ENCODE results near the gene RARG. TPM values are rescaled to one million over a fixed set of nuclear protein-coding genes. Genes with fewer than 3 reads are reported as not detected.

RARG gene
- total RNA-seq, 2 donors from 2014 or later: 9.2 to 11.7 TPM

GRCh38 chr12:53212931-53213330, 19.1 kb downstream of the RARG start:
- no peaks in the 10 kb centered on the region for H3K27me3 ChIP-seq
- WGBS, 2 donors: 37 to 57% methylated on average over 5 to 12 of the region's 12 CpGs
- H3K27ac ChIP-seq: no peak overlapping the region
- H3K4me3 ChIP-seq: no peak overlapping the region
- H3K36me3 ChIP-seq (replicated peaks in 1 of 2; ENCODE audit: insufficient read depth in 1 of 2, low read depth in 2 of 2): peaks cover 0 to 6% of the 10 kb centered on the region in 2 donors
- H3K9me3 ChIP-seq: no peaks in the 10 kb centered on the region
- TF ChIP-seq POLR2A (IDR thresholded peaks at IDR 0.05): no peak
- no peak for TF ChIP-seq CTCF (IDR thresholded peaks at IDR 0.05)
- peaks cover 19% of the 10 kb centered on the region for H3K4me1 ChIP-seq
- DNase-seq (no peak), ATAC-seq (no peak)
- intact Hi-C loops (cut with DNase I): loop anchor here (5.0 kb wide), 2 partner anchors 44 to 74 kb away; no protein-coding TSS in a partner anchor

GRCh38 chr12:53211476-53212381, 20.3 kb downstream of the RARG start:
- Histone ChIP-seq H3K4me3 (no peak overlapping the region), H3K9me3 (no peaks in the 10 kb centered on the region), H3K27ac (no peak overlapping the region), H3K4me1 (peaks cover 8% of the 10 kb centered on the region), H3K27me3 (no peaks in the 10 kb centered on the region), H3K36me3 (replicated peaks in 1 of 2; ENCODE audit: insufficient read depth in 1 of 2, low read depth in 2 of 2) (peaks cover 0 to 6% of the 10 kb centered on the region in 2 donors)
- intact Hi-C loops (cut with DNase I): loop anchor here (5.0 kb wide), 2 partner anchors 46 to 76 kb away; no protein-coding TSS in a partner anchor
- WGBS, 2 donors: 86 to 89% methylated on average over 11 to 13 of the region's 13 CpGs
- ATAC-seq (no peak), DNase-seq (peak in 1 of 4 donors; percentile 36)
- TF ChIP-seq CTCF (IDR thresholded peaks at IDR 0.05): peak in 3 of 7 experiments; percentile 1 to 31 (median 31)
- TF ChIP-seq POLR2A (IDR thresholded peaks at IDR 0.05): no peak

GRCh38 chr12:53210843-53211242, 21.2 kb downstream of the RARG start:
- Histone ChIP-seq H3K4me3 (no peak overlapping the region), H3K4me1 (peaks cover 8% of the 10 kb centered on the region), H3K9me3 (no peaks in the 10 kb centered on the region), H3K27ac (no peak overlapping the region), H3K36me3 (replicated peaks in 1 of 2; ENCODE audit: insufficient read depth in 1 of 2, low read depth in 2 of 2) (peaks cover 0 to 6% of the 10 kb centered on the region in 2 donors), H3K27me3 (no peaks in the 10 kb centered on the region)
- TF ChIP-seq POLR2A (IDR thresholded peaks at IDR 0.05): no peak
- TF ChIP-seq CTCF (IDR thresholded peaks at IDR 0.05): no peak
- ATAC-seq (no peak), DNase-seq (no peak)
- intact Hi-C loops (cut with DNase I): loop anchor here (5.0 kb wide), 2 partner anchors 46 to 76 kb away; no protein-coding TSS in a partner anchor
- 75 to 85% methylated on average over 4 of the region's 4 CpGs for WGBS, 2 donors

GRCh38 chr12:53208877-53209463, 23.0 kb downstream of the RARG start:
- Histone ChIP-seq H3K4me3 (no peak overlapping the region), H3K27ac (no peak overlapping the region), H3K36me3 (replicated peaks in 1 of 2; ENCODE audit: insufficient read depth in 1 of 2, low read depth in 2 of 2) (peaks cover 0 to 6% of the 10 kb centered on the region in 2 donors), H3K9me3 (no peaks in the 10 kb centered on the region), H3K4me1 (peaks cover 8% of the 10 kb centered on the region), H3K27me3 (no peaks in the 10 kb centered on the region)
- DNase-seq (no peak), ATAC-seq (no peak)
- TF ChIP-seq CTCF (IDR thresholded peaks at IDR 0.05) (no peak), POLR2A (IDR thresholded peaks at IDR 0.05) (no peak)
- 43 to 65% methylated on average over 7 of the region's 7 CpGs for WGBS, 2 donors
- intact Hi-C loops (cut with DNase I): no loop called here
